Measurements from ENCODE around the gene CENPU.
"Not testable (repeated sequence)": the region's sequence is repeated elsewhere in the genome, so short reads cannot be mapped to it uniquely, and the experiment has no call there.

CENPU gene

GRCh38 chr4:184751585-184751956 lies 17.7 kb upstream of the CENPU start:
- no peak for DNase-seq

GRCh38 chr4:184750926-184751584 lies 17.2 kb upstream of the CENPU start:
- no peak for DNase-seq

- no peak for DNase-seq
These were observed 14.4 kb upstream of the CENPU start for GRCh38 chr4:184748251-184748652.

GRCh38 chr4:184747034-184747830 lies 13.3 kb upstream of the CENPU start:
- DNase-seq = no peak

- DNase-seq = peak; percentile 81
These were observed 12.2 kb upstream of the CENPU start for GRCh38 chr4:184745831-184746795.

GRCh38 chr4:184744236-184744635 lies 10.3 kb upstream of the CENPU start:
- no peak for DNase-seq

- DNase-seq = no peak
These were observed 9.8 kb upstream of the CENPU start for GRCh38 chr4:184743650-184744049.

GRCh38 chr4:184741651-184742050 lies 7.8 kb upstream of the CENPU start:
- not testable (repeated sequence) for DNase-seq

- DNase-seq = no peak
These were observed 7.1 kb upstream of the CENPU start for GRCh38 chr4:184740980-184741391.

GRCh38 chr4:184739575-184739974 lies 5.7 kb upstream of the CENPU start:
- not testable (repeated sequence) for DNase-seq

- no peak for DNase-seq
These were observed 862 bp upstream of the CENPU start for GRCh38 chr4:184734758-184735157.

- no peak for DNase-seq
These were observed 1.8 kb downstream of the CENPU start for GRCh38 chr4:184732126-184732525.

GRCh38 chr4:184731056-184731455 lies 2.8 kb downstream of the CENPU start:
- DNase-seq = no peak

- DNase-seq = no peak
These were observed 4.0 kb downstream of the CENPU start for GRCh38 chr4:184729946-184730345.

- no peak for DNase-seq
These were observed 5.0 kb downstream of the CENPU start for GRCh38 chr4:184728858-184729257.

GRCh38 chr4:184727430-184727829 lies 6.5 kb downstream of the CENPU start:
- no peak for DNase-seq

- DNase-seq = no peak
These were observed 11.1 kb downstream of the CENPU start for GRCh38 chr4:184722798-184723197.

GRCh38 chr4:184721254-184721653 lies 12.6 kb downstream of the CENPU start:
- DNase-seq = no peak

- DNase-seq = no peak
These were observed 14.5 kb downstream of the CENPU start for GRCh38 chr4:184719407-184719806.

- DNase-seq = no peak
These were observed 18.4 kb downstream of the CENPU start for GRCh38 chr4:184715526-184715925.

- no peak for DNase-seq
These were observed 20.0 kb downstream of the CENPU start for GRCh38 chr4:184713887-184714286.

- DNase-seq = no peak
These were observed 21.6 kb downstream of the CENPU start for GRCh38 chr4:184712322-184712721.

GRCh38 chr4:184706453-184706852 lies 27.4 kb downstream of the CENPU start:
- DNase-seq = no peak

All from stimulated activated CD4-positive, alpha-beta T cell treated with anti-CD3 and anti-CD28 coated beads, Interleukin-15, amount 100 ng/mL, for 24 hours (primary cell).